G401.6 (cell line): Measurements from ENCODE around the gene FAM204A.

Experiments used
- FAIRE-seq: peaks from 2 replicates; lab custom pipeline; 2012; peaks lifted over from hg19 to GRCh38; lab: Jason Lieb, UNC

Gene FAM204A

DNA sequence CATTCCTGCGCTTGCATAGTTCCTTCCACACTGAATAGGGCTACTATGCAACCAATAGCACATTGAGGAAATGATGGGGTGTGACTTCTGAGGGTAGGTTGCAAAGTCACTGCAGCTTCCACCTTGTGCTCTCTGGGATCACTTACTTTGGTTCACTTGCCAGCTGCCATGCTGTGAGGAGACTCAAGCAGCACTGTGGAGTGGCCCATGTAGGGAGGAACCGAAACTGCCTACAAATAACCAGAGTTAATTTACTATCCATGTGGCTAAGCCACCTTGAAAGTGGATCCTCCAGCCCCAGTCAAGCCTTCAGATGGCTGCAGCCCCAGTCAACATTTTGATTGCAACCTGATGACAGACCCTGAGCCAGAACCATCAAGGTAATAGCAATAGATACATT is 64.3 kb downstream of the FAM204A start:
- no peak for FAIRE-seq

GRCh38 chr10:118276727-118277126 is 65.4 kb downstream of the FAM204A start:
- FAIRE-seq, result no peak

DNA sequence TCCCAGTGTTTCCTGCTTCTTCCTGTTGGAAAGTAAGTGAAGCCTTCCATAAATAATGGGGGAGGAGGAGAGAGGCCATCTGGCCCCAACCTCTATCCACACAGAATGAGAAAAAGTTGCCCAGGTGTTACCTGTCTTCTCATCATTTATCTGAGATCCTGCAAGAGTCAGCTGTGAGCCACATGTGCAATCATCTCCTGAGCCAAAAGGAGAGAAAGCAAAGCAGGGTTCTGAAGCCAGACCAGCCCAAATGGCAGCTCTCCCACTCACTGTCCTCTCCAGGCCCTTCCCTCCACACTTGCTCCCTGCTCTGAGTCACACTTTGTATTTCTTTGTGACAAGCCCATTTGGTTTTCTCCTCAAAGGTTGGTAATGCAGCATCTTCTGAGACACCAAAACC is 65.9 kb downstream of the FAM204A start:
- no peak for FAIRE-seq

DNA sequence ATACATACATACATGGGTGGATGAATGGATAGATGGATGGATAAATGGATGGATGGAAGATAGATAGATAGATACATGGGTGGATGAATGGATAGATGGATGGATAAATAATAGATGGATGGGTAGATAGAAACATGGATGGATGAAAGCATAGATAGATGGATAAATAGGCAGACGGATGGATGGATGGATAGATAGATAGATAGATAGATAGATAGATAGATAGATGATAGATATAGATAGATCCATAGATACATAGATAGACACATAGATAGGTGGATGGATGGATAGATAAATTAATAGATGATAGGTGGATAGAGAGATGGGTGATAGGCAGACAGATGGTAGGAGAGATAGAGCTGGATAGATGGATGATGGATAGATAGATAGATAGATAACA is 68.5 kb downstream of the FAM204A start:
- no peak for FAIRE-seq

DNA sequence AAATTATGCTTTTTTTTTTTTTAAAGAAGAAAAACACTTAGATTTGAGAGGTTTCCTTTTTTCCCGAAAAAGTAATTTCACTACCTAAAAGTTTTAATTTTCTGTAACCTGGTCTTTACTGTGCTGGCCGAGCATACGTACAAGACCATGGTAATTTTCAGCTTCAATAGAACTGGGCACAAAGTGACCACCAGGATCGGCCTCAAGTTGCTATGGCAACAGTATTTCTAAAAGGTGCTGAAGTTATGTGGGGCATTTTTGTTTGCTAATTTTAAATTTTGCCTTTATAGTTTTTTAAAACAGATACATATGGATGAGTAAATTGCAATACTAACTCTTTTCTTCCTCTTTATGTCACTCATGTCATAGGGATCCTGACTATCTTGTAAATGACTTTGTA is 69.4 kb downstream of the FAM204A start:
- no peak for FAIRE-seq

DNA sequence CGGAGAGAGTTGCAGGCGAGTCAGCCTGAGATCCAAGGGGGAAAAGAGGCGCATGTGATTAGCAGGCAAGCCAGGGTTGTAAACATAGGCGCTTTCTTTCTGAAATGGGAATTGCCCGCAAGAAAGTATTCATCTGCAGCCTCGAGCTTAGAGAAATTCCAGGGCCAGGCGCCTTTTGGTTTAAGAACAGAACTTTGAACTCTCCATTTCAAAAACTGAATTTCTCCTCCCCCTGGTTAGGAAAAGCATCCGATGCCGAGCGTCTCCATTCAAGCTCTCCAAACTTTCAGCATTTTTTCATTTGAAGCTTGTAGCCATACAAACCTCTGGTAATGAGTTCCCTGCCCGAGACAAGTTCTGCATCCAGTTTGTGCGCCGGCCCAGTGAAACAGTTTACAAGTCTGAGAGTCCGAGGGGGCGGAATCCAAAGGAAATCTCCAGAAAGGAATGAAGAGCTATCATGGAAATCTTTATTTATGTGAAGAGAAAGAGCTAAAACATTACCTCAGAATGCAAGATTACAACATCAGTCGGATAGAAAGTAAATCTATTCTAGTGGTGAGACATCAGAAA is 69.9 kb downstream of the FAM204A start:
- FAIRE-seq, result no peak

- no peak for FAIRE-seq
Observed at GRCh38 chr10:118271671-118272070, 70.5 kb downstream of the FAM204A start.

- no peak for FAIRE-seq
Observed at GRCh38 chr10:118266098-118266748, 75.9 kb downstream of the FAM204A start.

DNA sequence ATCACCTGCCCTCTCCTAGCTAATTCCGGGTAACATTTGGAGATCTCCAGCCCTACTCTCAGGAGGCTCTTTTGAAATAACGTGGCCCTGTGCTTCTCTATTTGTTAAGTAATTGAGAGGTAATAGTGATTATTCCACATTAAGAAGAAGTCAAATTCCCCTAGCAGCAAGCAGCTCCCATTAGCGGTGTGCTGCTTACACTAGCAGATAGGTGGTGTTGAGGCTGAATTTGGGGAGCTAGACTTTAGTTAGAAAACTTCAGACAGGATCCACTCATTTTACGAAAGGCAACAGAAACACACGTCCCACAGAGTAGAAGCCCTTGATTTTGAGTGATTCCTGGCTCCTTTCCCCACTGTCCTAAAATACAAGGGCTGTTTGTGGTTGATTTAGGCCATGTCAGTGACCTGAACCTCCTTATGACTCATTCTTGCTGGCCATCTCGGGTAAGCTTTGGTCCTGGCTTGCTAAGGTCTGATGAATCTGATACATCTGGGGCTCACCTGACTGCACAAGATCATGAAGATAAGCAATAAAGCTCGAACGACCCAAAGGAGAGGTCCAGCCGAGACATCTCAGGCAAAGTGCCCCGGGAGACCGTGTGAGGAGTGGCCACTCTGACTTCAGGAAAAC is 77.2 kb downstream of the FAM204A start:
- FAIRE-seq, result no peak

GRCh38 chr10:118264252-118264651 is 77.9 kb downstream of the FAM204A start:
- FAIRE-seq, result no peak

DNA sequence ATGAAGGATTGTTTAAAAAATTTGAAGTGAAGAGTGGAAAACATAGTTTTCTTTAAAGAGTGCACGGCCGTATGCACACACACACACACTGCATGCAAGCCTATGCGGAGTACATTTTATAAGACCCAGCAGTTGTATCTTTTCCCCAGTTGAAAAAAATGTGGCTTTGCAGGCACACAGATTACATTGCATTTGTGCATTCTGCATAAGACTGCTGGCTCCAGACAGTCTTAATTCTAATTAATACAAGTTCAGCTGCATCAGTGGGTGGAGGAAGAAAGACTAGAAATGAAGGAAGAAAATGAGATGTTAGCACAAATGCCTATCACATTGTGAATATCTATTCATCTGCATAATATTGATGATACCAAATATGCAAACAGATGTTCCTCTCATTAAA is 79.6 kb downstream of the FAM204A start:
- no peak for FAIRE-seq

DNA sequence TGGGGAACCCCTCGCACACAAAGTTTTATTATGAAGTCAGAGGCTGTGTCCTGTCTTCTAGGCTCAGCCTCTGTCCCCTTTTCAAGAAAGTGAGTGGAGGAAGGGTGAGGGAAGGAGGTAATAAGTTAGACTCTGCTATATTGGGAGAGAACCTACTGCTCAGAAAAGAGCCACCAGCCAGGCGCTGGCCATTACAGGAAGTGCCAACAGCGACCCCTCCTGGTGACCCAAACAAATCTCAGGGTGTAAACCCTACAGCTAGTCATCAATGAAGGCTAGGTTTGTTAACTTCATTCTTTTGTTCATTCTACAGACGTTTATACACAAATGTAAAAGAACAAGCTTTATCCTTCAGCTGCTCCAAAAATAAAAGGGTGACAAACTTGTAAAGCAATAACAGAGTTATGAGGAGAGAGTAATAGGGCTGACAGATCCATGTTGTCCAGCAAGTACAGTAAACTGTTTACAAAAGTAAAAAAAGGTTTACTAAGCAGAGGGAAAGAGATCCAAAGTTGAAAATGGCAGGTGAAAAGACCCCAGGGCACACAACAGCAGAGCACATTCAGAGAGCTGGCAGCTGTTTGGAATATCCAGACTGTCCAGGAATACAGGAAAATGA is 82.7 kb downstream of the FAM204A start:
- FAIRE-seq, result no peak

- no peak for FAIRE-seq
Observed at GRCh38 chr10:118258285-118258684, 83.8 kb downstream of the FAM204A start.

- FAIRE-seq, result no peak
Observed at GRCh38 chr10:118256825-118257570, 85.1 kb downstream of the FAM204A start.

DNA sequence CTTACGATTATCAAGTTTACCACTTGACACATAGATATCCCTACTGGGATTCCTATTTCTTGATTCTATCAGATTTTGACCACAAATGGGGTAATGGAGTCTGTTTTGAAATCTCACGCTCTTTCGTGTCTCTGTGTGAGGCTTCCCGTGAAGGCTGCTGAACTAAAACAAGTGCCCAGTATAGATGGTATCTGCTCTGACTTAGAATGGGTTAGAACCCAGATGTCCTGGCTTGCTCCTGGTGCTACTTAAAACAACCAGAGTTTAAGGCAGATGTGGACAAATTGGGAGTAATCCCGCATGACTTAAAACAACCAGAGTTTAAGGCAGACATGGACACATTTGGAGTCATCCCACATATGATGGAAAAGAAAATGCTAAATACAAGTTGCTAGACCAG is 85.9 kb downstream of the FAM204A start:
- FAIRE-seq, result no peak

DNA sequence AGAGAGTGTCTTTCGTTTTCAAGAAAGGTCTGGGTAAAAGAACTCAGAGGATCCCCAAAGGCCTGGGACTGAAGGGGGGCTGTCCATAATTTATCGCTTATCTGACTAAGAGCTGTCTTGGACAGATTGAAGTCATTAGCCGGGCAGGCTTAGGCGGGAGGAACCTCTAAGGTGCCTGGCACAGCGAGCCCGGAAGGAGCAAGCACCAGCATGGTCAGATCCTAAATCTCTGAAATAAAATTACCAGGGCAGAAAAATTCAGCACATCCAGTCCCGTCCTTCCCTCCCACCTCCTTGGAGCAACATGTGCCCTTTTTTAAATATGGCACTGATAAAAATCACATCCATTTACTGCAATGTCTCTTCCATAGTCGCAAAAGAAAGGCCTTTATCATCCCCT is 86.8 kb downstream of the FAM204A start:
- FAIRE-seq, result no peak

DNA sequence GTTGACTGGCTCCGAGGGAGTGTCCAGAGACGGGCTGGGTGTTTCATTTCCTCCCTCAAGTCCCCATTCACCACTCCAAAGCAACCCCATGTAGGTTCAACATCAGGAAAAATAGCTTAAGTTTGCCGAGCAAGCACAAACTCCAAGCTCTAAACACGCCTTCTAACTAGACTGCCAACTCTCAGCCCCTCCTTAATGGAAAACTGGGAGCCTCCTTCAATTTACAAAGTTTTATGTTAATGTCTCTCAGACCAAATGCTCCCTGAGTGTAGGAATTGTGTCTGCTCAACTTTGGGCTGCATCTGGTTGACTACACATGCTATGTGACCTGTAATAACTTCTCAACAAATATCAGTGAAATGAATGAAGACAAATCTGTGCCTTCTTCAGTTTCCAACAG is 87.5 kb downstream of the FAM204A start:
- FAIRE-seq, result no peak

DNA sequence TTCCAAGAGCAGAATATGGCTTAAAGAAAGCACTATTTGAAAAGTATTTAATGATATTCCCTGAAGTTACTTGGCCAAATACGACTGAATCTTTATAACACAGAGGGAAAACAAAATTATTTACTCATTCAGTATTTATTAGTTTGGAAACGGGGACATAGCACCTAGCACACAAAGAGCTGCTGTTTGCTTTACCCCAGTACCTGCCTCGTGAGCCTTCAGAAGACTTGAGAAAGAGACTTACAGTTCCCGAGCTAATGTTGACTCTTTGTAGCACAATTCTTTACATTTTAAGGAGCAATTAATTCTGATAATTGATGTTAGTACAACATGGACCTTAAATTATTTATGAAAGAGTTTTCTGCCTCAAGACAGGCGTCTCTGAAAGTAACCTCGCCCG is 88.7 kb downstream of the FAM204A start:
- FAIRE-seq, result no peak

GRCh38 chr10:118251791-118252190 is 90.3 kb downstream of the FAM204A start:
- FAIRE-seq, result no peak

GRCh38 chr10:118249714-118250113 is 92.4 kb downstream of the FAM204A start:
- no peak for FAIRE-seq
